NCI-H748 treated with DMSO at 0.1 percent for 48 hours (cell line): ENCODE data around the gene MAPK14.

Experiments
- DNase-seq: peaks from one replicate; lab custom pipeline; 2025; lab: John Stamatoyannopoulos, UW

Gene MAPK14

GRCh38 chr6:36136034-36136433 lies 108.4 kb downstream of the MAPK14 start:
- no peak for DNase-seq

DNA sequence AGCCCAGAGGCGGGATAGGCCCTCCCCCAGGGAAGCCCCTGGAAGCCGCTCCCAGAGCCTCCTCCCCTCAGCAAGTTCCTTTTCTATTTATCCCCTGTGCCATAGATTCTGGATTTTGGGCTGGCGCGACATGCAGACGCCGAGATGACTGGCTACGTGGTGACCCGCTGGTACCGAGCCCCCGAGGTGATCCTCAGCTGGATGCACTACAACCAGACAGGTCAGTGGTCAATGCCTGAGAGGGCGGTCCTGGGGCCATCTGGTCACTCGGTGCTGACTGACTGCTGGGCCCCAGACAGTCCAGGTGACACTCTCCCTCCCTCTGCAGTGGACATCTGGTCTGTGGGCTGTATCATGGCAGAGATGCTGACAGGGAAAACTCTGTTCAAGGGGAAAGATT lies 108.9 kb downstream of the MAPK14 start:
- DNase-seq = no peak

DNA sequence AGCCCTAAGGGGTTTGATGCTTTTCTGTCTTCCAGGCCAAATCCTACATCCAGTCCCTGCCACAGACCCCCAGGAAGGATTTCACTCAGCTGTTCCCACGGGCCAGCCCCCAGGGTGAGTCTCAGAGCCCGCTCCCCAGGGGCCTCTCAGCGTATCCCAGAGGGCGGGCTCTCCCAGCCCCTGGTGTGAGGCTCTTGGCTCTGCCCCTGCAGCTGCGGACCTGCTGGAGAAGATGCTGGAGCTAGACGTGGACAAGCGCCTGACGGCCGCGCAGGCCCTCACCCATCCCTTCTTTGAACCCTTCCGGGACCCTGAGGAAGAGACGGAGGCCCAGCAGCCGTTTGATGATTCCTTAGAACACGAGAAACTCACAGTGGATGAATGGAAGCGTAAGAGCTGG lies 111.1 kb downstream of the MAPK14 start:
- no peak for DNase-seq

DNA sequence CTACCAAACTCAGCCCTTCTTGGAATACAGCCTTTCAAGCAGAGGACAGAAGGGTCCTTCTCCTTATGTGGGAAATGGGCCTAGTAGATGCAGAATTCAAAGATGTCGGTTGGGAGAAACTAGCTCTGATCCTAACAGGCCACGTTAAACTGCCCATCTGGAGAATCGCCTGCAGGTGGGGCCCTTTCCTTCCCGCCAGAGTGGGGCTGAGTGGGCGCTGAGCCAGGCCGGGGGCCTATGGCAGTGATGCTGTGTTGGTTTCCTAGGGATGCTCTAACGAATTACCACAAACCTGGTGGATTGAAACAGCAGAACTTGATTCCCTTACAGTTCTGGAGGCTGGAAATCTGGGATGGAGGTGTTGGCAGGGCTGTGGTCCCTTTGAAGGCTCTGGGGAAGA lies 111.8 kb downstream of the MAPK14 start:
- DNase-seq = no peak

GRCh38 chr6:36139991-36140710 lies 112.5 kb downstream of the MAPK14 start:
- DNase-seq = no peak

- no peak for DNase-seq
Observed at GRCh38 chr6:36141091-36141490, 113.5 kb downstream of the MAPK14 start.

DNA sequence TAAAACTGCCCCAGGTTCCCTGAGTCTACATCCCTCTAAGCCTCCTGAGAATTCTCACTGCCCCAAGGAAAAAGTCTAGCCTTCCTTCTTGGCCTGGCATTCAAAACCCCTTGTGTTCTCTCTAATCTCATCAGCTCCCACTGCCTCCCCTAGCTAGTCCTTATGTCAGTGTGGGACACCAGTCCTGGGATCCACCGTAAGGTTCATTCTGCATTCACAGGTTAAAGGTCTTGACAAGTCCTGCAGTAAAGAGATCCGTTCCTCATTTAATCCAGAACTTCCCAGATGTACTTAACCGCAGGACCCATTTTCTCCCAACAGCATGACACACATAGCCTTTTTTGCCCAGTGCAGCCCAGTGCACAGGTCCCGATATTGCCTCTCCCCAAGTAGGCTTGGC lies 114.4 kb downstream of the MAPK14 start:
- no peak for DNase-seq

DNA sequence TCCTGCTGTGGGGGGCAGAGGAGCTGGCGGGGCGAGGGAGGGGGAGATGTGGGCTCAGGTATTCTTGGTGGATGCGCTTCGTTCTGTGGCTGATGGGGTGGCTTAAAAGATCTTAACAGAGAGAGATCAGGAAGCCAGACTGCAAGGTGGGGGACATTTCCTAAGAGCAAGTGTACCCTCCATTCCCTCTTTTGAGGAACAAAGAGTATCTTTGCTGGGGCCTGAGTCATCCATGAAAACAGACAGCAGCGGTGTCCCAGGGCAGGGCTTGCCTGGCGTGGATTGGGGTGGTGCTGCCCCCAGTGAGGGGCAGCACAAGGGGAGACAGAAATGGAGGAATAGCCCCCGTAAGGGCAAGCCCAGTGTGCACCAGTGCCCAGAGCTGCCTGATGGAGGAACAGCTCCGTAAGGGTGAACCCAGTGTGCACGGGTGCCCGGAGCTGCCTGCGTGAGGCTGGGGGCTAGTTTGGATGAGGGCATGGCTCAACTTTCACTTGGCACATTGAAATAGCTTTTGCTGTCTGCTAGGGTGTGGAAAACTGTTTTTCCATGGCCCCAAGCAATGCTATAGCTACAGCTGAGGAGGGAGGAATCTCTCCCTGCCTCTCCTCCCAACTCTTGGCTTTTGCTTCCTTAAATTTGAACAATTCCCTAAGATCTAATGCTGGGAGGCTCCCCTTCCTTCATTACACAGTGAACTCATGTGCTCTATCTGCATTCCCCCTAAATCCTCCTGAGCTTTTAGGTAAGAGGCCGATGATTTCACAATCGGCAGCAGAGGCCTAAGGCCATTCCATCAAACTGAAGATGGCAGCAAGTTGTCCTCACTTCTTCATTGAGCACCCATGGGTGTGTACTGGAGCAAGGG lies 115.6 kb downstream of the MAPK14 start:
- DNase-seq = no peak

DNA sequence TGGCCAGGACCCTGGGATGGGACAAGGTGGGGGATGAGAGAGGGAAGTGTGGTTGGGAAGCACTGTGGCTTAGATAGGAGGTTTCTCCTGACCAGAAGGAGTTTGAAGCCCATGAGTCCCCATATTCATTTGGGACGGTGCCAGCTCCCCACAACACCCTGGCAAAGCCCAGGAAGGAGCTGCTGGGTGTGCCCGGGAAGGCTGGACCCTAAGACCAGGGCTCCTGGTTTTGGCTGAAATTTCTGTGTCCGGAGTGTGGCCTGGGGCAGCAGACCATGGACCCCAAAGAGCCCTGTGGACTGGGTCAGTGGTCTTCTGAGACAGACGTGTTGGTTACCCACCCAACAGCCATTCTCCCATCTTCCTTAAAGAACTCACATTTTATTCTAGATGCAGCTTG lies 117.9 kb downstream of the MAPK14 start:
- DNase-seq = no peak

DNA sequence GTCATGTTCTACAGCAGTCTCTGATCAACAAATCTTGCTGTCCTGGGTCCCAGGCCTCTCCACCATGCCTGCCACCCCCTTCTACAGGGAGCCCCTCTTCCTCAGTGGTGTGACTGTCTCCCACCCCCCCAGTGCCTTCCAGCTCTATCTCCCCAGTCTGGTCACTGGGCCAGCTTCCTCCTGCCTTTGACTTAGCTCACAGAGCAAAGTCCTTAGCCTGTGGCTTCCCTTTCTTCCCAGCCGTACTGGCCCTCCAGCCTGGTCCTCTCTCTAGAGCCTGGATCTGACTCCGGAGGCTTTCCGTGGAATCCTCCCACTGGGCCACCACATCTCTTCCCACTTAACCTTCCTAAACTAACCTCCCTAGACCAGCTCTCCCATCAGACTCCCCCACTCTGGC lies 119.7 kb downstream of the MAPK14 start:
- DNase-seq = no peak

DNA sequence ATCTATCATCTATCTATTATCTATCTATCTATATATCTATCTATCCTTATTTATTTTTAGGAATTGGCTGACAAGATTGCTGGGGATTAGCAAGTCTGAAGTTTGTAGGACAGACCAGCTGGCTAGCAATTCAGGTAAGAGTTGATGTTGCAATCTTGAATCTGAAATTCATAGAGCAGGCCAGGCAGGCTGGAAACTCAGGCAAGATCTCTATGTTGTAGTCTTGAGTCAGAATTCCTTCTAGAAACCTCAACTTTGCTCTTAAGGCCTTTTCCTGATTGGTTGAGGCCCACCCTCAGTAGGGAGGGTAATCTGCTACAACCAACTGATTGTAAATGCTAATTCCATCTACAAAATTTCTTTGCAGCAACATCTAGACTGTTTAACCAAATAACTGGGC lies 121.9 kb downstream of the MAPK14 start:
- DNase-seq = no peak

DNA sequence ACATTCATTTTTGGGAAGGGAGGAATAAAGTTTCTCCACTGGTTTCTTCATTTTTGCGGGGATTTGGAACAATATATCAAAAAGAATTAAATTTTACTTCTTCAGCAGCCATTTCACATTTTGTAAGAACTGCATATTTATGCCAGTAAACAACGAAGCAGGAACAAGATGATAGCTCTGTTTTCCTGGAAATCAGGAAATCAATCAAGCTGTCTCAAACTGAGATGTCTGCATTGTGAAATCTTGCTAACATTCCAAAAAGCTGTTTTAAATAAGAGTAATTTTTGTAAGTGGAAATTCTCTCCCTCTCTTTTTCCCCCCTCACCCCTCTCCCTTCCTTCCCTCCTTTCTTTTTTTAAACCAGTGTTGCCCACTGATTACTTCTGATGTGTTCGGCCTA lies 122.7 kb downstream of the MAPK14 start:
- no peak for DNase-seq

GRCh38 chr6:36154286-36154685 lies 126.7 kb downstream of the MAPK14 start:
- no peak for DNase-seq

GRCh38 chr6:36155662-36156061 lies 128.1 kb downstream of the MAPK14 start:
- DNase-seq = no peak

- DNase-seq = no peak
Observed at GRCh38 chr6:36160147-36160760, 132.6 kb downstream of the MAPK14 start.
